Measurements from ENCODE around the gene ARFRP1.
A peak's percentile ranks its signal among the peaks of the same experiment; 100 is the strongest.

The ARFRP1 gene

GRCh38 chr20:63743210-63743970, 35.6 kb upstream of the ARFRP1 start:
- DNase-seq, result no peak

DNA sequence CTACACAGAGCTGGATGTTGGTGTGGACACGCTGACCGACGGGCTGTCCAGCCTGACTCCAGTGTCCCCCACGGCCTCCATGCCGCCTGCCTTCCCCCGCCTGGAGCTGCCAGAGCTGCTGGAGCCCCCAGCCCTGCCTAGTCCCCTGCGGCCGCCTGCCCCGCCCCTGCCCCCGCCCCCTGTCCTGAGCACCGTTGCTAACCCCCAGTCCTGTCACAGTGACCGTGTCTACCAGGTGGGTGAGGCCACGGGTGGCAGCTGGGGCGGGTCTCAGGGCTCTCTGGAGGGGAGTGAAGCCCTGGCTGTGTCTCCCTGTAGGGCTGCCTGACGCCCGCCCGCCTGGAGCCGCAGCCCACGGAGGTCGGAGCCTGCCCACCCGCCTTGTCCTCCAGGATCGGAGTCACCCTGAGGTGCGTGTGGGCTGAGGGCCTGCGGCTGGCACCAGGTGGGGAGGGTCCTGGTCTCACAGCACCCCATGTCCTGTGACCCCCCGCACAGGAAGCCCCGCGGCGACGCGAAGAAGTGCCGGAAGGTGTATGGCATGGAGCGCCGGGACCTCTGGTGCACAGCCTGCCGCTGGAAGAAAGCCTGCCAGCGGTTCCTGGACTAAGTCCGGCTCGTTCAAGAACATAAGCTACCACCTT, 34.7 kb upstream of the ARFRP1 start:
- DNase-seq, result no peak

- no peak for DNase-seq
Observed at GRCh38 chr20:63741676-63742380, 34.1 kb upstream of the ARFRP1 start.

DNA sequence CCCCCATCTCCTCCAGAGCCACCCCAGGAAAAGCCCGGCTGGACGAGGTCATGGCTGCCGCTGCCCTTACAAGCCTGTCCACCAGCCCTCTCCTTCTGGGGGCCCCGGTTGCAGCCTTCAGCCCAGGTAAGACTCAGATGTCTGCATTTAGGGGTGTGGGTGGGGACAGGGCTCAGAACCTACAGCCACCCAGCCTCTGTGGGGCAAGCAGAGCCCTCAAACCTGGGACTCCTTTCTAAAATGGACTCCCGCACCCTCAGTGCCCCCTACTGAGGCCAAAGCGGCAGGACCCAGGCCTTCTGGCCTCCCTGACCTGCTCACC, 33.5 kb upstream of the ARFRP1 start:
- no peak for DNase-seq

GRCh38 chr20:63740627-63741353, 33.0 kb upstream of the ARFRP1 start:
- DNase-seq, result peak; percentile 90

DNA sequence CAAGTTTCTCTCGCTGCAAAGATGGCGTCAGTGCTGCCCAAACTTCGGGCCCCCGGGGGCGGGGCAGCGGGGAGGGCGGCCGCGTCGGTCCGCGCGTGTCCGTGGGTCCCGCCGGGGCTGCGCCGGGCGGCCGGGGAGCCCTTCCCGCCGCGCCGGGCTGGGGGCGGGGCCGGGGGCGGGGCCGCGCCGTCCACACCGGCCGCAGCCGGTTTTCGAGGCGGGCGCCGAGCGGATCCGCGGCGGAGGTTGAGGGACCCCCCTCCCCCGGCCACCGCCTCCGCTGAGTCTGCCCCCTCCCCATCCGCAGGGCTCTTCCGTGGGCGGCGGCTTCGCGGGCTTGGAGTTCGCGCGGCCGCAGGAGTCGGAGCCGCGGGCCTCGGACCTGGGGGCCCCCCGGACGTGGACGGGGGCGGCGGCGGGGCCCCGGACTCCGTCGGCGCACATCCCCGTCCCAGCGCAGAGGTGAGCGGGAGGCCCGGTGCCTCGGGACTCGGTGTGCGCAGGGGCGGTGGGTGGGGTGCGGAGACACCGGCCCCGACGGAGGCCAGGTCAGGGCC, 32.4 kb upstream of the ARFRP1 start:
- no peak for DNase-seq

GRCh38 chr20:63739130-63740069, 31.6 kb upstream of the ARFRP1 start, which contains the start of gene SLC2A4RG:
Gene SLC2A4RG, plus strand, starts transcription at chr20:63739776. Its CDS starts 137 bp downstream, at chr20:63739913.
- peak; percentile 81 for DNase-seq

GRCh38 chr20:63738687-63739129, 30.9 kb upstream of the ARFRP1 start:
- no peak for DNase-seq

DNA sequence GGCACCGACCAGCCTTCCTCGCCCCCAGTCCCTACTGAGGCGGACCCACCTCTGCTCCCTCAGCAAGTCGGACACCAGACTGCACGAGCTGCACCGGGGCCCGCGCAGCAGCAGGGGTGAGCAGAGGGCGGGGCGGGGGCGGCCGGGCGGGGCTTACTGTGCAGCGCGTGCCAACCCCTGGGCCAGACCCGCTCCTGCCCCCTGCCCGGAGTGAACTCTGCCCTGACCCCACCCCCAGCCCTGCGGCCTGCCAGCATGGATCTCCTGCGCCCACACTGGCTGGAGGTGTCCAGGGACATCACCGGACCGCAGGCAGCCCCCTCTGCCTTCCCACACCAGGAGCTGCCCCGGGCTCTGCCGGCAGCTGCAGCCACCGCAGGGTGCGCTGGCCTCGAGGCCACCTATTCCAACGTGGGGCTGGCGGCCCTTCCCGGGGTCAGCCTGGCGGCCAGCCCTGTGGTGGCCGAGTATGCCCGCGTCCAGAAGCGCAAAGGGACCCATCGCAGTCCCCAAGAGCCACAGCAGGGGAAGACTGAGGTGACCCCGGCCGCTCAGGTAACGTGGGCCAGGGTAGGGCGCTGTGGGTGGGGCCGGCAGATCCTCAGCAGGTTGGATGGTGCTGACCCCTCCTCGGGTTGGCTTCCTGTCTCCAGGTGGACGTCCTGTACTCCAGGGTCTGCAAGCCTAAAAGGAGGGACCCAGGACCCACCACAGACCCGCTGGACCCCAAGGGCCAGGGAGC, 30.3 kb upstream of the ARFRP1 start:
- peak; percentile 47 for DNase-seq

GRCh38 chr20:63737695-63737944, 29.8 kb upstream of the ARFRP1 start:
- DNase-seq, result no peak

- no peak for DNase-seq
Observed at GRCh38 chr20:63736893-63737694, 29.3 kb upstream of the ARFRP1 start.

GRCh38 chr20:63735859-63736718, 28.3 kb upstream of the ARFRP1 start, which contains the start of gene LIME1:
Gene LIME1, plus strand, starts transcription at chr20:63736664. Its CDS starts 886 bp downstream, at chr20:63737550.
- peak; percentile 59 for DNase-seq

- DNase-seq, result no peak
Observed at GRCh38 chr20:63734946-63735858, 27.4 kb upstream of the ARFRP1 start.

GRCh38 chr20:63734111-63734945, 26.6 kb upstream of the ARFRP1 start:
- DNase-seq, result no peak

GRCh38 chr20:63733579-63734081, 25.9 kb upstream of the ARFRP1 start:
- DNase-seq, result no peak

- no peak for DNase-seq
Observed at GRCh38 chr20:63733117-63733516, 25.3 kb upstream of the ARFRP1 start.

All from retina (tissue), 1 donor.